HepG2 (cell line): ENCODE results near the gene GTPBP6. TPM values are rescaled to one million over a fixed set of nuclear protein-coding genes. Genes with fewer than 3 reads are reported as not detected.
A peak's percentile ranks its signal among the peaks of the same experiment; 100 is the strongest.

Source experiments
- ATRX ChIP-seq: sonication (generic); formaldehyde crosslinking; IDR thresholded peaks from 2 replicates; pipeline ENCODE4 v1.4.0; 2020; ENCODE audit warnings: missing genetic modification reagents, borderline replicate concordance
- MED13 ChIP-seq: sonication (generic); formaldehyde crosslinking; IDR thresholded peaks from 2 replicates; pipeline ENCODE4 v1.5.0; 2020; ENCODE audit warnings: missing genetic modification reagents
- ZFP36 ChIP-seq: fragments of 150-350 bp; IDR thresholded peaks from 2 replicates; pipeline ENCODE4 v1.6.1; 2018; ENCODE audit warnings: borderline replicate concordance, low read length, low read depth; ENCODE audit not compliant: partially characterized antibody
- ZNF24 ChIP-seq: fragments of 450-650 bp; IDR thresholded peaks from 2 replicates; pipeline ENCODE4 v1.6.1; 2017; ENCODE audit warnings: antibody characterized with exemption, mild to moderate bottlenecking
- polyA plus RNA-seq, 8 experiments: library from polyadenylated mRNA; depleted of rRNA in 3 of 8; stranded (reverse) in 7 of 8; unstranded in 1 of 8; fragments of >200 nt; fragmentation: Illumina TruSeq in 4 of 8; extraction: Trizol in 4 of 8; gene quantifications; 2 replicates each; pipeline versions ENCODE4 v1.2.1 to v1.2.3, GENCODE V29; 2011 to 2016; ENCODE audit warnings: low read depth in 4 of 8, missing spikeins in 1 of 8, mixed read lengths in 1 of 8; ENCODE audit not compliant: insufficient read depth in 1 of 8
- total RNA-seq, 5 experiments: library from RNA; depleted of rRNA; stranded (reverse); fragments of >200 nt; fragmentation: Illumina TruSeq; extraction: Trizol; gene quantifications; 2 replicates each; pipeline ENCODE4 v1.2.3, GENCODE V29; 2016; ENCODE audit warnings: low read depth in 1 of 5
- TF ChIP-seq, protein P1 (sequence below): sonication (generic); formaldehyde crosslinking; IDR thresholded peaks from 2 replicates; pipeline ENCODE4; 2020; ENCODE audit warnings: missing genetic modification reagents, mild to moderate bottlenecking, borderline replicate concordance
- TF ChIP-seq, protein P2 (sequence below): sonication (generic); formaldehyde crosslinking; IDR thresholded peaks from 2 replicates; pipeline ENCODE4 v1.5.0; 2020; ENCODE audit warnings: missing genetic modification reagents, mild to moderate bottlenecking, borderline replicate concordance
- TF ChIP-seq, protein P3 (sequence below): sonication (generic); formaldehyde crosslinking; IDR thresholded peaks from 2 replicates; pipeline ENCODE4 v1.4.0; 2020; ENCODE audit warnings: missing genetic modification reagents, borderline replicate concordance
- TF ChIP-seq, protein P4 (sequence below): sonication (generic); formaldehyde crosslinking; IDR thresholded peaks from 2 replicates; pipeline ENCODE4 v1.4.0; 2020; ENCODE audit warnings: low read depth, missing genetic modification reagents
- TF ChIP-seq, protein P5 (sequence below): sonication (generic); formaldehyde crosslinking; IDR thresholded peaks from 2 replicates; pipeline ENCODE4 v1.4.0; 2020; ENCODE audit warnings: missing genetic modification reagents

GTPBP6 gene
- total and polyA plus RNA-seq, 2 of the 13 experiments (the other 11 are each of a cell fraction or from before 2014, with no cell fraction given): 20.2 to 39.6 TPM

DNA sequence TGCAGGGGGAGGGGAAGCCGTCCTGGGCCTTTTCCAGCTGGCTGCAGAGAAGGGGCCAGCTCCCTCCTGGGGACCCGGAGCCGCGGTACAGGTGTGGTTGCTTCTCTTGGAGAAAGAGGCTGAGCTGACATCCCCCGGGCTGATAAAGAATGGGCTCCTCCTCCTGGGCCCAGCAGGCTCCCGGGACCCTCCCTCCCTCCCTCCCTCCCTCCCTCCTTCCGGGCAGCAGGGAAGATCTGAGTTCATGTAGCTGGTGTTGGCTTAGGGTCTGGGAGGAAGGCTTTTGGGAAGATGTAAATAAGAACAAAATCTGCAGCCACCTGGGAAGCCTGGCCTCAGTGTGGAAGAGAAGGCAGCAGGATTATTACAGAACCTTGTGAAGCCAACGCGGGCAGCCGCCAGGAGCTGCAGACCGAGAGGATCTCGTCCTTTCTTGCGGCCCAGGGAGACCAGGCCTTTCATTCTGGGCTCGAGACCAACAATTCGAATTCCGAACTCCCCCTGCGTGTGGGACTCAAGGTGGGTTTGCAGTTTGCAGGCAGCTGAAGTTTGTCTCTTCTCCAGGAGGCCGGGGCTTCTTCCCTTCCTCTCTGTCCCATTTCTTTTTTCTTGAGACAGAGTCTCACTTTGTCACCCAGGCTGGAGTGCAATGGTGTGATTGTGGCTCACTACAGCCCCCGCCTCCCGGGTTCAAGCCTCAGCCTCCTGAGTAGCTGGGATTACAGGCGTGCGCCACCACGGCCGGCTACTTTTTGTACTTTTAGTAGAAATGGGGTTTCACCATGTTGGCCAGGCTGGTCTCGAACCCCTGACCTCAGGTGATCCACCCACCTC is 37.2 kb downstream of the GTPBP6 start, which contains the start of gene PLCXD1 (continued):
- TF ChIP-seq, protein P1, sequence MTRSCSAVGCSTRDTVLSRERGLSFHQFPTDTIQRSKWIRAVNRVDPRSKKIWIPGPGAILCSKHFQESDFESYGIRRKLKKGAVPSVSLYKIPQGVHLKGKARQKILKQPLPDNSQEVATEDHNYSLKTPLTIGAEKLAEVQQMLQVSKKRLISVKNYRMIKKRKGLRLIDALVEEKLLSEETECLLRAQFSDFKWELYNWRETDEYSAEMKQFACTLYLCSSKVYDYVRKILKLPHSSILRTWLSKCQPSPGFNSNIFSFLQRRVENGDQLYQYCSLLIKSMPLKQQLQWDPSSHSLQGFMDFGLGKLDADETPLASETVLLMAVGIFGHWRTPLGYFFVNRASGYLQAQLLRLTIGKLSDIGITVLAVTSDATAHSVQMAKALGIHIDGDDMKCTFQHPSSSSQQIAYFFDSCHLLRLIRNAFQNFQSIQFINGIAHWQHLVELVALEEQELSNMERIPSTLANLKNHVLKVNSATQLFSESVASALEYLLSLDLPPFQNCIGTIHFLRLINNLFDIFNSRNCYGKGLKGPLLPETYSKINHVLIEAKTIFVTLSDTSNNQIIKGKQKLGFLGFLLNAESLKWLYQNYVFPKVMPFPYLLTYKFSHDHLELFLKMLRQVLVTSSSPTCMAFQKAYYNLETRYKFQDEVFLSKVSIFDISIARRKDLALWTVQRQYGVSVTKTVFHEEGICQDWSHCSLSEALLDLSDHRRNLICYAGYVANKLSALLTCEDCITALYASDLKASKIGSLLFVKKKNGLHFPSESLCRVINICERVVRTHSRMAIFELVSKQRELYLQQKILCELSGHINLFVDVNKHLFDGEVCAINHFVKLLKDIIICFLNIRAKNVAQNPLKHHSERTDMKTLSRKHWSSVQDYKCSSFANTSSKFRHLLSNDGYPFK: no peak
- TF ChIP-seq MED13 (CRISPR knock-in tag) (no peak), ZNF24 (no peak), ZFP36 (no peak), ATRX (CRISPR knock-in tag) (no peak)
- TF ChIP-seq, protein P2, sequence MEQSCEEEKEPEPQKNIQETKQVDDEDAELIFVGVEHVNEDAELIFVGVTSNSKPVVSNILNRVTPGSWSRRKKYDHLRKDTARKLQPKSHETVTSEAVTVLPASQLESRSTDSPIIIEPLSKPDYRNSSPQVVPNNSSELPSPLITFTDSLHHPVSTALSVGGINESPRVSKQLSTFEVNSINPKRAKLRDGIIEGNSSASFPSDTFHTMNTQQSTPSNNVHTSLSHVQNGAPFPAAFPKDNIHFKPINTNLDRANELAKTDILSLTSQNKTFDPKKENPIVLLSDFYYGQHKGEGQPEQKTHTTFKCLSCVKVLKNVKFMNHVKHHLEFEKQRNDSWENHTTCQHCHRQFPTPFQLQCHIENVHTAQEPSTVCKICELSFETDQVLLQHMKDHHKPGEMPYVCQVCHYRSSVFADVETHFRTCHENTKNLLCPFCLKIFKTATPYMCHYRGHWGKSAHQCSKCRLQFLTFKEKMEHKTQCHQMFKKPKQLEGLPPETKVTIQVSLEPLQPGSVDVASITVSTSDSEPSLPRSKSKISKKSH: no peak
- TF ChIP-seq, protein P3, sequence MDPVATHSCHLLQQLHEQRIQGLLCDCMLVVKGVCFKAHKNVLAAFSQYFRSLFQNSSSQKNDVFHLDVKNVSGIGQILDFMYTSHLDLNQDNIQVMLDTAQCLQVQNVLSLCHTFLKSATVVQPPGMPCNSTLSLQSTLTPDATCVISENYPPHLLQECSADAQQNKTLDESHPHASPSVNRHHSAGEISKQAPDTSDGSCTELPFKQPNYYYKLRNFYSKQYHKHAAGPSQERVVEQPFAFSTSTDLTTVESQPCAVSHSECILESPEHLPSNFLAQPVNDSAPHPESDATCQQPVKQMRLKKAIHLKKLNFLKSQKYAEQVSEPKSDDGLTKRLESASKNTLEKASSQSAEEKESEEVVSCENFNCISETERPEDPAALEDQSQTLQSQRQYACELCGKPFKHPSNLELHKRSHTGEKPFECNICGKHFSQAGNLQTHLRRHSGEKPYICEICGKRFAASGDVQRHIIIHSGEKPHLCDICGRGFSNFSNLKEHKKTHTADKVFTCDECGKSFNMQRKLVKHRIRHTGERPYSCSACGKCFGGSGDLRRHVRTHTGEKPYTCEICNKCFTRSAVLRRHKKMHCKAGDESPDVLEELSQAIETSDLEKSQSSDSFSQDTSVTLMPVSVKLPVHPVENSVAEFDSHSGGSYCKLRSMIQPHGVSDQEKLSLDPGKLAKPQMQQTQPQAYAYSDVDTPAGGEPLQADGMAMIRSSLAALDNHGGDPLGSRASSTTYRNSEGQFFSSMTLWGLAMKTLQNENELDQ (CRISPR knock-in tag): no peak
- TF ChIP-seq, protein P4, sequence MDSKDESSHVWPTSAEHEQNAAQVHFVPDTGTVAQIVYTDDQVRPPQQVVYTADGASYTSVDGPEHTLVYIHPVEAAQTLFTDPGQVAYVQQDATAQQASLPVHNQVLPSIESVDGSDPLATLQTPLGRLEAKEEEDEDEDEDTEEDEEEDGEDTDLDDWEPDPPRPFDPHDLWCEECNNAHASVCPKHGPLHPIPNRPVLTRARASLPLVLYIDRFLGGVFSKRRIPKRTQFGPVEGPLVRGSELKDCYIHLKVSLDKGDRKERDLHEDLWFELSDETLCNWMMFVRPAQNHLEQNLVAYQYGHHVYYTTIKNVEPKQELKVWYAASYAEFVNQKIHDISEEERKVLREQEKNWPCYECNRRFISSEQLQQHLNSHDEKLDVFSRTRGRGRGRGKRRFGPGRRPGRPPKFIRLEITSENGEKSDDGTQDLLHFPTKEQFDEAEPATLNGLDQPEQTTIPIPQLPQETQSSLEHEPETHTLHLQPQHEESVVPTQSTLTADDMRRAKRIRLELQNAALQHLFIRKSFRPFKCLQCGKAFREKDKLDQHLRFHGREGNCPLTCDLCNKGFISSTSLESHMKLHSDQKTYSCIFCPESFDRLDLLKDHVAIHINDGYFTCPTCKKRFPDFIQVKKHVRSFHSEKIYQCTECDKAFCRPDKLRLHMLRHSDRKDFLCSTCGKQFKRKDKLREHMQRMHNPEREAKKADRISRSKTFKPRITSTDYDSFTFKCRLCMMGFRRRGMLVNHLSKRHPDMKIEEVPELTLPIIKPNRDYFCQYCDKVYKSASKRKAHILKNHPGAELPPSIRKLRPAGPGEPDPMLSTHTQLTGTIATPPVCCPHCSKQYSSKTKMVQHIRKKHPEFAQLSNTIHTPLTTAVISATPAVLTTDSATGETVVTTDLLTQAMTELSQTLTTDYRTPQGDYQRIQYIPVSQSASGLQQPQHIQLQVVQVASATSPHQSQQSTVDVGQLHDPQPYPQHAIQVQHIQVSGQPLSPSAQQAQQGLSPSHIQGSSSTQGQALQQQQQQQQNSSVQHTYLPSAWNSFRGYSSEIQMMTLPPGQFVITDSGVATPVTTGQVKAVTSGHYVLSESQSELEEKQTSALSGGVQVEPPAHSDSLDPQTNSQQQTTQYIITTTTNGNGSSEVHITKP (CRISPR knock-in tag): peak; percentile 95
- TF ChIP-seq, protein P5, sequence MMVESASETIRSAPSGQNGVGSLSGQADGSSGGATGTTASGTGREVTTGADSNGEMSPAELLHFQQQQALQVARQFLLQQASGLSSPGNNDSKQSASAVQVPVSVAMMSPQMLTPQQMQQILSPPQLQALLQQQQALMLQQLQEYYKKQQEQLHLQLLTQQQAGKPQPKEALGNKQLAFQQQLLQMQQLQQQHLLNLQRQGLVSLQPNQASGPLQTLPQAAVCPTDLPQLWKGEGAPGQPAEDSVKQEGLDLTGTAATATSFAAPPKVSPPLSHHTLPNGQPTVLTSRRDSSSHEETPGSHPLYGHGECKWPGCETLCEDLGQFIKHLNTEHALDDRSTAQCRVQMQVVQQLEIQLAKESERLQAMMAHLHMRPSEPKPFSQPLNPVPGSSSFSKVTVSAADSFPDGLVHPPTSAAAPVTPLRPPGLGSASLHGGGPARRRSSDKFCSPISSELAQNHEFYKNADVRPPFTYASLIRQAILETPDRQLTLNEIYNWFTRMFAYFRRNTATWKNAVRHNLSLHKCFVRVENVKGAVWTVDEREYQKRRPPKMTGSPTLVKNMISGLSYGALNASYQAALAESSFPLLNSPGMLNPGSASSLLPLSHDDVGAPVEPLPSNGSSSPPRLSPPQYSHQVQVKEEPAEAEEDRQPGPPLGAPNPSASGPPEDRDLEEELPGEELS: peak; percentile 10; the same call in 1 of the 2 replicates
